Smooth muscle cell (in vitro differentiated cells): Measurements from ENCODE around the gene DIAPH3. TPM values are rescaled to one million over a fixed set of nuclear protein-coding genes. Genes with fewer than 3 reads are reported as not detected.

Experiments
- DNase-seq: peaks from one replicate; lab custom pipeline; 2025; ENCODE audit not compliant: unreplicated experiment; lab: John Stamatoyannopoulos, UW
- H2AFZ ChIP-seq: fragments of 200-600 bp; sonication (generic); 2 replicates; pipeline ENCODE4 v1.6.0; 2016; ENCODE audit warnings: antibody characterized with exemption, low read depth, mild to moderate bottlenecking
- H3F3A ChIP-seq: fragments of 200-600 bp; sonication (generic); 2 replicates; pipeline ENCODE4 v1.6.0; 2017; ENCODE audit warnings: antibody characterized with exemption, low read depth
- H3K27ac ChIP-seq: fragments of 200-600 bp; sonication (generic); 2 replicates; pipeline ENCODE4 v1.5.1; 2016; ENCODE audit warnings: low read depth, mild to moderate bottlenecking
- H3K27me3 ChIP-seq: fragments of 200-600 bp; sonication (generic); 2 replicates; pipeline ENCODE4 v1.6.1; 2016; ENCODE audit warnings: low read depth, mild to moderate bottlenecking
- H3K36me3 ChIP-seq: fragments of 200-600 bp; sonication (generic); 2 replicates; pipeline ENCODE4 v1.5.1; 2016; ENCODE audit warnings: low read depth
- H3K4me1 ChIP-seq: fragments of 200-600 bp; sonication (generic); 2 replicates; pipeline ENCODE4 v1.5.1; 2016; ENCODE audit warnings: low read depth
- H3K4me2 ChIP-seq: fragments of 200-600 bp; sonication (generic); 2 replicates; pipeline ENCODE4 v1.6.0; 2016; ENCODE audit warnings: mild to moderate bottlenecking
- H3K4me3 ChIP-seq: fragments of 200-600 bp; sonication (generic); 2 replicates; pipeline ENCODE4 v1.5.1; 2016; ENCODE audit warnings: mild to moderate bottlenecking
- H3K79me2 ChIP-seq: fragments of 200-600 bp; sonication (generic); 2 replicates; pipeline ENCODE4 v1.6.0; 2016; ENCODE audit warnings: low read depth, mild to moderate bottlenecking
- H3K9ac ChIP-seq: fragments of 200-600 bp; sonication (generic); 2 replicates; pipeline ENCODE4 v1.6.0; 2016; ENCODE audit warnings: low read depth
- H3K9me3 ChIP-seq: fragments of 200-600 bp; sonication (generic); replicated peaks from 2 replicates; pipeline ENCODE4 v1.5.1; 2016; ENCODE audit warnings: low read depth
- H4K20me1 ChIP-seq: fragments of 200-600 bp; sonication (generic); 2 replicates; pipeline ENCODE4 v1.6.0; 2016; ENCODE audit warnings: low read depth
- WGBS: methylation state at CpG from one replicate; pipeline ENCODE4 v1.1.7; 2016; ENCODE audit warnings: low lambda C conversion rate; 5-methylcytosine and 5-hydroxymethylcytosine counted together
- polyA plus RNA-seq: library from polyadenylated mRNA; unstranded; fragments of >200 nt; fragmentation: Nextera tagmentation; extraction: Ambion mirVana; gene quantifications from 2 replicates; pipeline ENCODE4 v1.2.1, GENCODE V29; 2016
- total RNA-seq: library from RNA; depleted of rRNA; stranded (reverse); fragments of >200 nt; gene quantifications from 2 replicates; pipeline ENCODE4 v1.2.3, GENCODE V29; 2014
- TF ChIP-seq, protein P1 (sequence below): fragments of 200-600 bp; sonication (generic); IDR thresholded peaks from 2 replicates; pipeline ENCODE4 v1.5.1; 2017; ENCODE audit warnings: borderline replicate concordance, mild to moderate bottlenecking, antibody characterized with exemption; ENCODE audit not compliant: insufficient read depth, poor library complexity, severe bottlenecking

The DIAPH3 gene
- total and polyA plus RNA-seq, 2 experiments from 2014 or later = 6.8 to 9.5 TPM

DNA sequence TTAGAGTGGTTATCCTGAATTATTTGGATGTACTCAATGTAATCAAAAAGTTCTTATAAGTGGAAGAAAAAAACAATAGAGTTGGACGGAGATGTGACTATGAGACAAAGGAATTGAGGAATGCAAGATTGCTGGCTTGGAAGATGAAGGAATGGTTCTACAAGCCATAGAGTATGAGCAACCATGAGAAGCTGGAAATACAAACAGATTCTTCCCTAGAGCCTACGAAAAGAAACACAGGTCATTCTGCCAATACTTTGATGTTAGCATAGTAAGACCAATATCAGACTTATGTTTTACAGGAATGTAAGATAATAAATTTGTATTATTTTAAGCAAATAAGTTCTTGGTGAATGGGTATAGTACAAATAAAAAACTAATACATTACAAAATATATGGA, 249.2 kb downstream of the DIAPH3 start:
- Histone ChIP-seq H3K36me3 (no peaks in the 10 kb centered on the region), H3K9me3 (no peaks in the 10 kb centered on the region), H4K20me1 (no peaks in the 10 kb centered on the region), H3K27me3 (no peaks in the 10 kb centered on the region), H3K4me2 (no peak overlapping the region), H3K9ac (no peak overlapping the region), H3F3A (no peaks in the 10 kb centered on the region), H3K4me3 (no peak overlapping the region), H3K27ac (no peak overlapping the region), H2AFZ (no peak overlapping the region), H3K4me1 (no peaks in the 10 kb centered on the region), H3K79me2 (no peaks in the 10 kb centered on the region)
- TF ChIP-seq, protein P1, sequence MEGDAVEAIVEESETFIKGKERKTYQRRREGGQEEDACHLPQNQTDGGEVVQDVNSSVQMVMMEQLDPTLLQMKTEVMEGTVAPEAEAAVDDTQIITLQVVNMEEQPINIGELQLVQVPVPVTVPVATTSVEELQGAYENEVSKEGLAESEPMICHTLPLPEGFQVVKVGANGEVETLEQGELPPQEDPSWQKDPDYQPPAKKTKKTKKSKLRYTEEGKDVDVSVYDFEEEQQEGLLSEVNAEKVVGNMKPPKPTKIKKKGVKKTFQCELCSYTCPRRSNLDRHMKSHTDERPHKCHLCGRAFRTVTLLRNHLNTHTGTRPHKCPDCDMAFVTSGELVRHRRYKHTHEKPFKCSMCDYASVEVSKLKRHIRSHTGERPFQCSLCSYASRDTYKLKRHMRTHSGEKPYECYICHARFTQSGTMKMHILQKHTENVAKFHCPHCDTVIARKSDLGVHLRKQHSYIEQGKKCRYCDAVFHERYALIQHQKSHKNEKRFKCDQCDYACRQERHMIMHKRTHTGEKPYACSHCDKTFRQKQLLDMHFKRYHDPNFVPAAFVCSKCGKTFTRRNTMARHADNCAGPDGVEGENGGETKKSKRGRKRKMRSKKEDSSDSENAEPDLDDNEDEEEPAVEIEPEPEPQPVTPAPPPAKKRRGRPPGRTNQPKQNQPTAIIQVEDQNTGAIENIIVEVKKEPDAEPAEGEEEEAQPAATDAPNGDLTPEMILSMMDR = no peak
- WGBS = 94% methylated on average over 2 of the region's 2 CpGs
- no peak for DNase-seq

DNA sequence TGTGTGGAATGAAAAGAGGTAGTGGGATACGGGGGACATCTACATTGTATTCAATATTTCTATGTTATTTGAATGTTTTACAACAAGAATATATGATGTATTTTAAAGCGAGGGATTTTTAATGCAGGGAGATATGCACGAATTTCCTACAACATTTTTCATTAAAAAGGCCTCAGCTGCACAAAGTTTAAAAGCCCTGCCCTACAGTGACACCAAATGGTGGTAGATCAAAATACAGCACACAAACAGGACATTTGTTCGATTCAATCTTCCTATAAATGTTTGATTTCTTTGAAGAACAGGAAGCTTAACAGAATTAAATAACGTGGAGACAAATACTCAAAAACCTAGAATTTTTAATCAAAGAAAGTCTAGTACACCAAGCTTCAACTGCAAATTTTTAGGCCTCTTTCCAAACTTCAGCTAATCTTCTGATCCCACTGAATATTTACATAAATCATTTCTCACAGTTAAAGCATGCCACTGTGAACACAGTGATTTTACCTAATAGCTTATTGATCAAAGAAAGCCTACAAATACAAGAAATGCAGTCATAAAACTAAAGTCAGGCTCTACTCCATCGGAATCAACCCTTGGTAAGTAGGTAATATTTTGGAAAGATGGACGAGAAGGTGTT, 257.2 kb downstream of the DIAPH3 start:
- H3K79me2 ChIP-seq = no peaks in the 10 kb centered on the region
- no peak overlapping the region for H3K9ac ChIP-seq
- 76% methylated on average over 7 of the region's 7 CpGs for WGBS
- TF ChIP-seq, protein P1 = peak; percentile 59
- H3K4me1 ChIP-seq = no peaks in the 10 kb centered on the region
- H3K4me3 ChIP-seq = no peak overlapping the region
- H3K9me3 ChIP-seq = no peaks in the 10 kb centered on the region
- no peaks in the 10 kb centered on the region for H3F3A ChIP-seq
- no peaks in the 10 kb centered on the region for H3K27me3 ChIP-seq
- H4K20me1 ChIP-seq = no peaks in the 10 kb centered on the region
- H3K36me3 ChIP-seq = no peaks in the 10 kb centered on the region
- DNase-seq = no peak
- H3K27ac ChIP-seq = no peak overlapping the region
- no peak overlapping the region for H2AFZ ChIP-seq
- H3K4me2 ChIP-seq = no peak overlapping the region

DNA sequence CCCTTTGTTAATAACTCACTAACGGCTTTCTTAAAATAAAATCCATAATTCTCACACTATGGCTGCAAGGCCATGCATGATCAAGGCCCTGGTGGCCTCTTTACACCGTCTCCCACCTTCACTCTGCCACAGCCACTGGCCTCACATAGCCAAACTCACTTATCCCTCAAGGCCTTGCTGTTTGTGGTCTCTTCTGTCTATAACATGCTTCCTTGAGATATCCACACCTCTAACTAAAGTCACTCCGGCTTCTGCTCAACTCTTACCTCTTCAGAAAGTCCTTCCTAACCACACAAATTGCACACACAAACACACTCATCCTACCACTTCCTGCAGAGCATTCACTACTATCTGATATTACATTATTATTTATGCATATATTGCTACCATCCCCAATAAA, 262.5 kb downstream of the DIAPH3 start:
- no peak overlapping the region for H3K4me2 ChIP-seq
- H3K9ac ChIP-seq = no peak overlapping the region

More for the DNA sequence above, 262.5 kb downstream of the DIAPH3 start:
- H3K79me2 ChIP-seq = no peaks in the 10 kb centered on the region
- no peaks in the 10 kb centered on the region for H3K9me3 ChIP-seq
- H4K20me1 ChIP-seq = no peaks in the 10 kb centered on the region
- DNase-seq = no peak
- no peaks in the 10 kb centered on the region for H3K4me1 ChIP-seq
- no peak overlapping the region for H2AFZ ChIP-seq
- TF ChIP-seq, protein P1 = no peak
- no peaks in the 10 kb centered on the region for H3F3A ChIP-seq
- WGBS = 95% methylated on average over 3 of the region's 3 CpGs
- H3K4me3 ChIP-seq = no peak overlapping the region
- H3K27me3 ChIP-seq = no peaks in the 10 kb centered on the region
- H3K27ac ChIP-seq = no peak overlapping the region
- no peaks in the 10 kb centered on the region for H3K36me3 ChIP-seq
